HG03558 (cell line): ENCODE data around the gene BCL7C.
A peak's percentile ranks its signal among the peaks of the same experiment; 100 is the strongest.
"Not testable (repeated sequence)": the region's sequence is repeated elsewhere in the genome, so short reads cannot be mapped to it uniquely, and the experiment has no call there.

ENCODE experiments used
- ATAC-seq: cut with Tn5 transposase; IDR thresholded peaks from one replicate; pipeline ENCODE4 v1.9.1; 2021; ENCODE audit warnings: moderate number of reproducible peaks; ENCODE audit not compliant: unreplicated experiment; ENCODE audit errors: extremely low read depth

Gene BCL7C

GRCh38 chr16:30893744-30894539 lies at the start of gene BCL7C:
BCL7C (minus strand) TSS chr16:30894077; CDS start chr16:30893944, 133 bp downstream.
- ATAC-seq, result peak; percentile 37

- ATAC-seq, result no peak
These were observed 48.5 kb upstream of the BCL7C start for GRCh38 chr16:30942426-30942806.

- ATAC-seq, result no peak
These were observed 47.9 kb upstream of the BCL7C start for GRCh38 chr16:30941600-30942425.

GRCh38 chr16:30939571-30939970 lies 45.7 kb upstream of the BCL7C start:
- not testable (repeated sequence) for ATAC-seq

GRCh38 chr16:30937692-30938091 lies 43.8 kb upstream of the BCL7C start:
- ATAC-seq, result no peak

- no peak for ATAC-seq
These were observed 41.1 kb upstream of the BCL7C start for GRCh38 chr16:30934827-30935557.

GRCh38 chr16:30931068-30931650 lies 37.3 kb upstream of the BCL7C start:
- ATAC-seq, result no peak

GRCh38 chr16:30930160-30930571 lies 36.3 kb upstream of the BCL7C start:
- no peak for ATAC-seq

GRCh38 chr16:30929167-30929566 lies 35.3 kb upstream of the BCL7C start:
- no peak for ATAC-seq

GRCh38 chr16:30928390-30928789 lies 34.5 kb upstream of the BCL7C start:
- no peak for ATAC-seq

- ATAC-seq, result no peak
These were observed 34.0 kb upstream of the BCL7C start for GRCh38 chr16:30927789-30928378.

GRCh38 chr16:30926937-30927788 lies 33.3 kb upstream of the BCL7C start:
- ATAC-seq, result no peak

- ATAC-seq, result no peak
These were observed 32.3 kb upstream of the BCL7C start for GRCh38 chr16:30925995-30926811.

GRCh38 chr16:30925632-30925987 lies 31.7 kb upstream of the BCL7C start:
- ATAC-seq, result no peak

GRCh38 chr16:30924913-30925631 lies 31.2 kb upstream of the BCL7C start:
- ATAC-seq, result no peak

GRCh38 chr16:30924076-30924912 lies 30.4 kb upstream of the BCL7C start:
- no peak for ATAC-seq

GRCh38 chr16:30923554-30924075 lies 29.7 kb upstream of the BCL7C start, which contains the start of gene FBXL19:
FBXL19 (plus strand) TSS chr16:30923572; CDS start chr16:30925755, 2,183 bp downstream.
- no peak for ATAC-seq
